Endometrium (tissue), 2 donors: ENCODE data around the gene TXNDC15.
A peak's percentile ranks its signal among the peaks of the same experiment; 100 is the strongest.
"Not testable (repeated sequence)": the region's sequence is repeated elsewhere in the genome, so short reads cannot be mapped to it uniquely, and the experiment has no call there.

Source experiments
- FAIRE-seq: peaks from 2 replicates; lab custom pipeline; 2012; peaks lifted over from hg19 to GRCh38; lab: Jason Lieb, UNC
- donor health status: control.
- donor health status: control.

Gene TXNDC15

GRCh38 chr5:134878403-134878802, 4.2 kb downstream of the TXNDC15 start:
- no peak for FAIRE-seq

- FAIRE-seq, result no peak
These were observed 5.3 kb downstream of the TXNDC15 start for GRCh38 chr5:134879456-134879855.

GRCh38 chr5:134880937-134881336, 6.8 kb downstream of the TXNDC15 start:
- not testable (repeated sequence) for FAIRE-seq

GRCh38 chr5:134881711-134882110, 7.5 kb downstream of the TXNDC15 start:
- not testable (repeated sequence) for FAIRE-seq

GRCh38 chr5:134887593-134888159, 13.5 kb downstream of the TXNDC15 start:
- FAIRE-seq, result no peak

GRCh38 chr5:134889335-134889734, 15.2 kb downstream of the TXNDC15 start:
- no peak for FAIRE-seq

- FAIRE-seq, result no peak
These were observed 17.3 kb downstream of the TXNDC15 start for GRCh38 chr5:134891473-134891872.

- no peak for FAIRE-seq
These were observed 18.1 kb downstream of the TXNDC15 start for GRCh38 chr5:134892282-134892681.

GRCh38 chr5:134892926-134893325, 18.8 kb downstream of the TXNDC15 start:
- FAIRE-seq, result no peak

- FAIRE-seq, result no peak
These were observed 19.8 kb downstream of the TXNDC15 start for GRCh38 chr5:134893748-134894505.

GRCh38 chr5:134902071-134902801, 28.1 kb downstream of the TXNDC15 start:
- no peak for FAIRE-seq

GRCh38 chr5:134904610-134905245, 30.6 kb downstream of the TXNDC15 start, which contains the start of gene PCBD2:
PCBD2 (plus strand) TSS chr5:134905131; CDS start chr5:134905140, 9 bp downstream.
- no peak for FAIRE-seq

GRCh38 chr5:134905246-134905996, 31.2 kb downstream of the TXNDC15 start:
- FAIRE-seq, result peak; percentile 70

GRCh38 chr5:134906811-134907210, 32.6 kb downstream of the TXNDC15 start:
- no peak for FAIRE-seq

GRCh38 chr5:134910752-134911151, 36.6 kb downstream of the TXNDC15 start:
- FAIRE-seq, result not testable (repeated sequence)

GRCh38 chr5:134911285-134912206, 37.4 kb downstream of the TXNDC15 start:
- no peak for FAIRE-seq

GRCh38 chr5:134913254-134913653, 39.1 kb downstream of the TXNDC15 start:
- no peak for FAIRE-seq

- FAIRE-seq, result no peak
These were observed 39.6 kb downstream of the TXNDC15 start for GRCh38 chr5:134913795-134914194.

GRCh38 chr5:134917070-134917815, 43.1 kb downstream of the TXNDC15 start:
- FAIRE-seq, result no peak

GRCh38 chr5:134918861-134919260, 44.7 kb downstream of the TXNDC15 start:
- FAIRE-seq, result no peak
